ENCODE results near the gene MYBPH. TPM values are rescaled to one million over a fixed set of nuclear protein-coding genes. Genes with fewer than 3 reads are reported as not detected.

Gene MYBPH
- total RNA-seq, 1 experiment from 2014 or later = not detected

GRCh38 chr1:203197625-203198024, 22.0 kb upstream of the MYBPH start:
- Histone ChIP-seq H3K9me3 (ENCODE audit: low read depth, low read length, poor library complexity, severe bottlenecking) (no peaks in the 10 kb centered on the region), H3K4me1 (ENCODE audit: insufficient read depth, low read length, poor library complexity, severe bottlenecking) (no peaks in the 10 kb centered on the region), H3K36me3 (ENCODE audit: insufficient read depth, low read length, poor library complexity, severe bottlenecking) (no peaks in the 10 kb centered on the region), H3K27ac (ENCODE audit: low read depth, low read length, poor library complexity, severe bottlenecking) (no peak overlapping the region), H3K27me3 (replicated peaks; ENCODE audit: insufficient read depth, low read depth, low read length, poor library complexity) (no peaks in the 10 kb centered on the region), H3K4me3 (ENCODE audit: low read depth, low read length, poor library complexity, severe bottlenecking) (no peak overlapping the region)
- DNase-seq (ENCODE audit: low spot score) = no peak
- intact Hi-C loops (cut with micrococcal nuclease; ENCODE audit: unreplicated experiment) = no loop called here
- ChIA-PET CTCF (no interaction called here), POLR2A (ENCODE audit: low non-redundant PET) (no interaction called here)
- no TSS peak for BruUV-seq (replicated peaks)
- no peak for TF ChIP-seq EZH2 (IDR thresholded peaks at IDR 0.05; ENCODE audit: borderline replicate concordance, low read depth, low read length, poor library complexity, severe bottlenecking)
- TF ChIP-seq CTCF (conservative IDR thresholded peaks at IDR 0.05; ENCODE audit: low read depth, low read length) = no peak

- POLR2A ChIA-PET (ENCODE audit: low non-redundant PET) = no interaction called here
- H3K27me3 ChIP-seq (replicated peaks; ENCODE audit: insufficient read depth, low read depth, low read length, poor library complexity) = no peaks in the 10 kb centered on the region
- CTCF ChIA-PET = interaction anchor here (0.7 kb wide), 1 partner anchor 22 kb away, joined by 3 read pairs; no protein-coding TSS in a partner anchor
- H3K9me3 ChIP-seq (ENCODE audit: low read depth, low read length, poor library complexity, severe bottlenecking) = no peaks in the 10 kb centered on the region
- TF ChIP-seq CTCF (conservative IDR thresholded peaks at IDR 0.05; ENCODE audit: low read depth, low read length) (no peak; the same call in 1 of the 2 replicates), EZH2 (IDR thresholded peaks at IDR 0.05; ENCODE audit: borderline replicate concordance, low read depth, low read length, poor library complexity, severe bottlenecking) (no peak)
- H3K36me3 ChIP-seq (ENCODE audit: insufficient read depth, low read length, poor library complexity, severe bottlenecking) = no peaks in the 10 kb centered on the region
- BruUV-seq (replicated peaks) = no TSS peak
- no peak overlapping the region for H3K27ac ChIP-seq (ENCODE audit: low read depth, low read length, poor library complexity, severe bottlenecking)
- no peak overlapping the region for H3K4me3 ChIP-seq (ENCODE audit: low read depth, low read length, poor library complexity, severe bottlenecking)
- intact Hi-C loops (cut with micrococcal nuclease; ENCODE audit: unreplicated experiment) = no loop called here
- H3K4me1 ChIP-seq (ENCODE audit: insufficient read depth, low read length, poor library complexity, severe bottlenecking) = no peaks in the 10 kb centered on the region
- no peak for DNase-seq (ENCODE audit: low spot score)
Observed at GRCh38 chr1:203196371-203196770, 20.7 kb upstream of the MYBPH start.

- ChIA-PET POLR2A (ENCODE audit: low non-redundant PET) (no interaction called here), CTCF (no interaction called here)
- intact Hi-C loops (cut with micrococcal nuclease; ENCODE audit: unreplicated experiment) = no loop called here
- Histone ChIP-seq H3K4me3 (ENCODE audit: low read depth, low read length, poor library complexity, severe bottlenecking) (no peak overlapping the region), H3K27ac (ENCODE audit: low read depth, low read length, poor library complexity, severe bottlenecking) (no peak overlapping the region), H3K4me1 (ENCODE audit: insufficient read depth, low read length, poor library complexity, severe bottlenecking) (no peaks in the 10 kb centered on the region), H3K9me3 (ENCODE audit: low read depth, low read length, poor library complexity, severe bottlenecking) (no peaks in the 10 kb centered on the region), H3K27me3 (replicated peaks; ENCODE audit: insufficient read depth, low read depth, low read length, poor library complexity) (no peaks in the 10 kb centered on the region), H3K36me3 (ENCODE audit: insufficient read depth, low read length, poor library complexity, severe bottlenecking) (no peaks in the 10 kb centered on the region)
- TF ChIP-seq CTCF (conservative IDR thresholded peaks at IDR 0.05; ENCODE audit: low read depth, low read length) (no peak), EZH2 (IDR thresholded peaks at IDR 0.05; ENCODE audit: borderline replicate concordance, low read depth, low read length, poor library complexity, severe bottlenecking) (no peak)
- BruUV-seq (replicated peaks) = no TSS peak
- DNase-seq (ENCODE audit: low spot score) = no peak
Observed at GRCh38 chr1:203190949-203191348, 15.3 kb upstream of the MYBPH start.
